Upper lobe of right lung (tissue), 1 donor: Measurements from ENCODE around the gene SEMA6B. TPM values are rescaled to one million over a fixed set of nuclear protein-coding genes. Genes with fewer than 3 reads are reported as not detected.

Source experiments
- ATAC-seq: fragments of 200-7000 bp; cut with Tn5 transposase; one replicate; pipeline ENCODE4 v1.9.1; 2020; ENCODE audit warnings: mild to moderate bottlenecking, moderate library complexity
- DNase-seq: peaks from one replicate; pipeline ENCODE4 v3.0.0-alpha.2; 2020
- H3K27ac ChIP-seq: fragments of 200-600 bp; one replicate; pipeline ENCODE4 v1.8.0; 2022
- H3K27me3 ChIP-seq: fragments of 200-600 bp; one replicate; pipeline ENCODE4 v1.8.0; 2022; ENCODE audit warnings: mild to moderate bottlenecking
- H3K36me3 ChIP-seq: fragments of 200-600 bp; one replicate; pipeline ENCODE4 v1.8.0; 2022
- H3K4me1 ChIP-seq: fragments of 200-600 bp; one replicate; pipeline ENCODE4 v1.8.0; 2022
- H3K4me3 ChIP-seq: fragments of 200-600 bp; one replicate; pipeline ENCODE4 v1.8.0; 2022; ENCODE audit warnings: mild to moderate bottlenecking
- H3K9me3 ChIP-seq: fragments of 200-600 bp; one replicate; pipeline ENCODE4 v1.8.0; 2022
- CTCF ChIP-seq: fragments of 200-600 bp; IDR thresholded peaks from one replicate; pipeline ENCODE4 v1.8.0; 2022; ENCODE audit warnings: antibody characterized with exemption
- intact Hi-C: fragments of 100-400 bp; cut with DNase I; formaldehyde crosslinking; loops from one replicate; pipeline ENCODE4 v1.11.0; 2022
- total RNA-seq: library from RNA; stranded (reverse); fragmentation: NEBNext Ultra II Directional; extraction: Animal tissue kit (Norgen Biotek cat#: 25700); gene quantifications from one replicate; pipeline ENCODE4 v1.2.1, GENCODE V29; 2021
- donor health status: DM: no; HTN: yes; CAD: no; lungs with severe emphysema.

Gene SEMA6B
- total RNA-seq, 1 donor from 2014 or later = 20.3 TPM

DNA sequence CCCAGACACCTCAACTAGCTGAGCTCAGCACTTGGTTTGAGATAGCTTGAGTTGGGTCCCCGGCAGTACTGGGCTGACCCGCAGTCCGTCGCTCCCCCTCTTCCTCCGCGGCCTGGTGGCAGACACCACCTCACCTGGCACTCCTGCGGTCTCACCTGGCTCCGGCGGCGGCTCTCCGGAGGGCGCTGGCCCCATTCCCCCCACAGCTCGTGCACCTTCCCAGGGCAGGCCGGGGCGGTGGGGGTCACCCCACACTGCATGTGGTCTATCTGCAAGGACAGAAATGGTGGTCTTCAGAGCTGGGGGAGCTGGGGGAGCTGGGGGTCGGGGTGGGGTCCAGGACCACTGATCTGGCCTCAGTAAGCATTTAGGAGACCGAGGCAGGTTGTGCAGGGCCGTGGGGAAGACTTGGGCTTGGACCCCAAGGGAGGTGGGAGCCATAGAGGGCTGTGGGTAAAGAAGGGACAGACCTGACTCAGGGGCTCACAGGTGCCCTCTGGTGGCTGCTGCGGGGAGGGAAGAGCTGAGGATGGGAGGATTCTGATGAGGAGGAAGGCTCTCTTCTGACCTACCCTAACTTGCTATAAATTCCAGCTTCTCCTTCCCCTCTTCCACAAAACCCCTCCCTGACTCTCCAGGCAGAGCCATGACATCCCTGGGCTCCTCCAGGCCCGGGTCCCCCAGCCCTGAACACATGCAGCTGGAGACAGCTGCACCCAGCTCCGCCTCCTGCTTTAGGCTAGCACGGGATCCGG, 34.5 kb downstream of the SEMA6B start:
- H3K27me3 ChIP-seq = no peaks in the 10 kb centered on the region
- no peak overlapping the region for H3K27ac ChIP-seq
- no peaks in the 10 kb centered on the region for H3K36me3 ChIP-seq
- no peaks in the 10 kb centered on the region for H3K4me1 ChIP-seq
- ATAC-seq (peak; percentile 80), DNase-seq (peak; percentile 82)
- H3K9me3 ChIP-seq = no peaks in the 10 kb centered on the region
- no peak overlapping the region for H3K4me3 ChIP-seq
- TF ChIP-seq CTCF = peak; percentile 74
- intact Hi-C loops = no loop called here

- peak; percentile 71 for ATAC-seq
- no peaks in the 10 kb centered on the region for H3K4me1 ChIP-seq
- peak; percentile 83 for DNase-seq
- H3K27ac ChIP-seq = no peak overlapping the region
- no peaks in the 10 kb centered on the region for H3K27me3 ChIP-seq
- H3K9me3 ChIP-seq = no peaks in the 10 kb centered on the region
- no peaks in the 10 kb centered on the region for H3K36me3 ChIP-seq
- no peak overlapping the region for H3K4me3 ChIP-seq
- intact Hi-C loops = no loop called here
- TF ChIP-seq CTCF = peak; percentile 59
Observed at GRCh38 chr19:4523306-4524110, 36.0 kb downstream of the SEMA6B start.

- H3K4me3 ChIP-seq = no peak overlapping the region
- no peaks in the 10 kb centered on the region for H3K36me3 ChIP-seq
- no peaks in the 10 kb centered on the region for H3K27me3 ChIP-seq
- intact Hi-C loops = no loop called here
- H3K4me1 ChIP-seq = no peaks in the 10 kb centered on the region
- no peaks in the 10 kb centered on the region for H3K9me3 ChIP-seq
- no peak overlapping the region for H3K27ac ChIP-seq
- no peak for DNase-seq
- TF ChIP-seq CTCF = no peak
- no peak for ATAC-seq
Observed at GRCh38 chr19:4522291-4523002, 37.0 kb downstream of the SEMA6B start.

GRCh38 chr19:4521888-4522242, 37.6 kb downstream of the SEMA6B start:
- H3K4me3 ChIP-seq = no peak overlapping the region
- no peaks in the 10 kb centered on the region for H3K9me3 ChIP-seq
- no peaks in the 10 kb centered on the region for H3K36me3 ChIP-seq
- no peaks in the 10 kb centered on the region for H3K4me1 ChIP-seq
- H3K27me3 ChIP-seq = no peaks in the 10 kb centered on the region
- no peak overlapping the region for H3K27ac ChIP-seq
- ATAC-seq (no peak), DNase-seq (no peak)
- intact Hi-C loops = no loop called here
- TF ChIP-seq CTCF = no peak

- Histone ChIP-seq H3K4me1 (no peaks in the 10 kb centered on the region), H3K27ac (no peak overlapping the region), H3K36me3 (no peaks in the 10 kb centered on the region), H3K9me3 (no peaks in the 10 kb centered on the region), H3K4me3 (no peak overlapping the region), H3K27me3 (no peaks in the 10 kb centered on the region)
- DNase-seq = no peak
- intact Hi-C loops = no loop called here
- no peak for TF ChIP-seq CTCF
- ATAC-seq = no peak
Observed at GRCh38 chr19:4521170-4521887, 38.2 kb downstream of the SEMA6B start.
